ENCODE measurements around the gene ASL. TPM values are rescaled to one million over a fixed set of nuclear protein-coding genes. Genes with fewer than 3 reads are reported as not detected.
A peak's percentile ranks its signal among the peaks of the same experiment; 100 is the strongest.
"Not testable (repeated sequence)": the region's sequence is repeated elsewhere in the genome, so short reads cannot be mapped to it uniquely, and the experiment has no call there.

ASL gene
- total RNA-seq, 1 experiment from 2014 or later: 58.7 TPM

DNA sequence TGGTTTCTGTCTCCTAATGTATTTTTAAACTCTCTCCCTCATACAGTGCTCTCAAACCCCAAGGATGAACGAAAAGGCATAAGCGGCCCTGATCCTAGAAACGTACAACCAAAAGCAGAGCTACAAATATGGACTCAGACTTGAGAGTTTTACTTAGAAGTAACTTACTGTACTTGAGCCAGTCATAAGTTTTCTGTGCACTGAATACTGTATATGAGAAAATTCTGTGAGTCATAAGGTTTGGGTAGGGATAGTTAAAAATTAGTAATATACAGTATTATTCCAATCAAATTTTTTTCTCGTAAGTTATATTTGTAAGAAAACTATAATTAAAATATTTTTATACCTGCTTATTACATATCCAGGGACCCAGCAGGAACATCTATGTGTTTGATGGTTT, 5.9 kb upstream of the ASL start:
- DNase-seq (ENCODE audit: low spot score): no peak
- in situ Hi-C loops (cut with HindIII; ENCODE audit: low sequenced_read_pairs): no loop called here

DNA sequence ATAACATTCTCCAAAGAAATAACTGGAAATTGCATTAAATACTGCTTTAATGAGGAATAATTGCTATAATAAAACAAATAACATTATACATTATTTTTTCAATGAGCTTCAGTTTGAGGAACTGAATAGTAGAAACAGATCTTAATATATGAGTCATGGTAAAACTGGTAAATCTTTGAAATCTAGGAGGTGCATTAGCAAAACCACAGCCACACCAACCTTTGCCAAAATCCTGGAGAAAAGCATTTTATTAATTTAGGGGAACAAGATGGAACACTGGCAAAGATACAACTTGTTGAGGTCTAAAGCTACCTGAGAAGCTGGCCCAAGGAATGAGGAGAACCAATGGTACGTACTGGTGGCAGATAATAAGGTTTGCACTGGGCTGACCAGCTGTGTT, 5.4 kb upstream of the ASL start:
- in situ Hi-C loops (cut with HindIII; ENCODE audit: low sequenced_read_pairs): no loop called here
- DNase-seq (ENCODE audit: low spot score): no peak

DNA sequence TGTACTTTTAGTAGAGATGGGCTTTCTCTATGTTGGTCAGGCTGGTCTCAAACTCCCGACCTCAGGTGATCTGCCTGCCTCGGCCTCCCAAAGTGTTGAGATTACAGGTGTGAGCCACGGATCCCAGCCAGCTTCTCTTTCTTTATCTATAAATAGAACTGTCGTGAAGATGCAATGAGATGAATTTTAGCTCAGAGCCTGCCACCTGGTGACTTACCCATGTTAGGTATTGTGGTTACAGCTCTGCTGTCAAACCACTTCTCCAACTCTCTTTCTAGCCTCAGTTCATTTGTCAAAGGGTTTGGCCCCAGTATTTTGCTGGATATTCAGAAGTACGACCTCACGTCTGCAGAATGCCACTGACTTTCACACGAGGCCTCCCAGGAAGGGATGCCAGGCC, 3.4 kb upstream of the ASL start:
- in situ Hi-C loops (cut with HindIII; ENCODE audit: low sequenced_read_pairs); DNase-seq (ENCODE audit: low spot score): not testable (repeated sequence)

- in situ Hi-C loops (cut with HindIII; ENCODE audit: low sequenced_read_pairs): no loop called here
- no peak for DNase-seq (ENCODE audit: low spot score)
These were observed 1.1 kb downstream of the ASL start for GRCh38 chr7:66076462-66077329.

GRCh38 chr7:66078067-66078466, 2.4 kb downstream of the ASL start:
- no peak for DNase-seq (ENCODE audit: low spot score)
- in situ Hi-C loops (cut with HindIII; ENCODE audit: low sequenced_read_pairs): no loop called here

- in situ Hi-C loops (cut with HindIII; ENCODE audit: low sequenced_read_pairs): no loop called here
- DNase-seq (ENCODE audit: low spot score): no peak
These were observed 6.5 kb downstream of the ASL start for GRCh38 chr7:66082083-66082482.

GRCh38 chr7:66082886-66083415, 7.3 kb downstream of the ASL start:
- DNase-seq (ENCODE audit: low spot score): no peak
- in situ Hi-C loops (cut with HindIII; ENCODE audit: low sequenced_read_pairs): no loop called here

- in situ Hi-C loops (cut with HindIII; ENCODE audit: low sequenced_read_pairs): no loop called here
These were observed 8.1 kb downstream of the ASL start for GRCh38 chr7:66083677-66084076.

DNA sequence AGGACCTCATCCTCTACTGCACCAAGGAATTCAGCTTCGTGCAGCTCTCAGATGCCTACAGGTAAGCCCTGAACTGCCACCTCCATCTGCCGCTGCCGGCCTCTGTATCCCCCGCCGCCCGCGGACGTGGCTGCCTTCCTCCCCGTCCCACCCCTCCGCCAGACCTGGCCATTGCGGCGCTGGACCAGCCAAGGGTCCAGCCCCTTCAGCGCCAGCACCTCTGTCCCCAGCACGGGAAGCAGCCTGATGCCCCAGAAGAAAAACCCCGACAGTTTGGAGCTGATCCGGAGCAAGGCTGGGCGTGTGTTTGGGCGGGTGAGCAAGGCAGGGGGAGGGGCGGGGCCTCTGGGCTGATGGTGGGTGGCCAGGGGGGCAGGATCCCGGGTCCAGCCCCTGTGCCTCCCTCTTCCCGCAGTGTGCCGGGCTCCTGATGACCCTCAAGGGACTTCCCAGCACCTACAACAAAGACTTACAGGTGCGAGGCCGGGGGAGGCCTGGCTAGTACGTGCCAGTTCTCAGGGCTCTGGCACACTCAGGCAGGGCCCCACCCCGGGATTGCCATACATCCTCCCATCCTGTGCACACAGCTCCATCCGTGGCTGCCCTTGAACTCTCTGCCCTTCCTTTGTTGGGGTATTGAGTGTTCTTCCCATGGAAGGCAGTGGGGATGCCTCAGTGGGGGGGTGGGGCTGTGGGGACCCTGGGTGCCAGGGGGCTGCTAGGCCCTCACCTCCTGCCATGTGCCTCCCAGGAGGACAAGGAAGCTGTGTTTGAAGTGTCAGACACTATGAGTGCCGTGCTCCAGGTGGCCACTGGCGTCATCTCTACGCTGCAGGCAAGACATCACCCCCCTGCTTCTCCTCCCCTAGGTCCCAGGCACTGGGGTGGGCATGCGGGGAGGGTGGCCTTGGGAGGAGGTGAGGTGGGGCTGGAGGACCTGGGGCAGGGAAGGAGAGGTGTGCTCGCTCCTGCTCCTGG, 13.5 kb downstream of the ASL start:
- in situ Hi-C loops (cut with HindIII; ENCODE audit: low sequenced_read_pairs): no loop called here
- no peak for DNase-seq (ENCODE audit: low spot score)

More at GRCh38 chr7:66083677-66084076, 8.1 kb downstream of the ASL start:
- no peak for DNase-seq (ENCODE audit: low spot score)

- DNase-seq (ENCODE audit: low spot score): no peak
- in situ Hi-C loops (cut with HindIII; ENCODE audit: low sequenced_read_pairs): no loop called here
These were observed 17.0 kb downstream of the ASL start for GRCh38 chr7:66092654-66093053.

- in situ Hi-C loops (cut with HindIII; ENCODE audit: low sequenced_read_pairs): no loop called here
- no peak for DNase-seq (ENCODE audit: low spot score)
These were observed 19.4 kb downstream of the ASL start for GRCh38 chr7:66095010-66095409.

GRCh38 chr7:66099232-66099550, 23.6 kb downstream of the ASL start:
- in situ Hi-C loops (cut with HindIII; ENCODE audit: low sequenced_read_pairs): no loop called here
- no peak for DNase-seq (ENCODE audit: low spot score)

- in situ Hi-C loops (cut with HindIII; ENCODE audit: low sequenced_read_pairs): no loop called here
- DNase-seq (ENCODE audit: low spot score): peak; percentile 96
These were observed 24.2 kb downstream of the ASL start for GRCh38 chr7:66099551-66100407.

DNA sequence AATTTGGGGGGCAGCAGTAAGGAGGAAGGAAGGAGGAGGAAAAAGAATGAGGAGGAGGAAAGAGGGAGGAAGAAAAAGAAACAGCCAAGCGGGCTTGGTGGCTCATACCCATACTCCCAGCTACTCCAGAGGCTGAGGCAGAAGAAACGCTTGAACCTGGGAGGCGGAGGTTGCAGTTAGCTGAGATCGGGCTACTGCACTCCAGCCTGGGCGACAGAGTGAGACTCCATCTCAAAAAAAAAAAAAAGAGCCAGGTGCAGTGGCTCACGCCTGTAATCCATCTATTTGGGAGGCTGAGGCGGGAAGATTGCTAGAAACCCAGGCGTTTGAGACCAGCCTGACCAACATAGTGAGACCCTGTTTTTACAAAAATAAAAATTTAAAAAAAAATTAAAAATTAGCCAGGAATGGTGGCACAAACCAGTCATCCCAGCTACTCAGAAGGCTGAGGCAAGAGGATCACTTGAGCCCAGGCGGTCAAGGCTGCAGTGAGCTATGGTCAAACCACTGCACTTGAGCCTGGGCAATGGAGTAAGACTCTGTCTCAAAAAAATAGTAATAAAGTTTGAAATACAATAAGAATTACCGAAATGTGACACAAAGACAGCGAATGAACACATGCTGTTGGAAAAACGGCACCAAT, 24.9 kb downstream of the ASL start:
- in situ Hi-C loops (cut with HindIII; ENCODE audit: low sequenced_read_pairs): no loop called here
- DNase-seq (ENCODE audit: low spot score): no peak

GRCh38 chr7:66102168-66102567, 26.5 kb downstream of the ASL start:
- in situ Hi-C loops (cut with HindIII; ENCODE audit: low sequenced_read_pairs); DNase-seq (ENCODE audit: low spot score): not testable (repeated sequence)

GRCh38 chr7:66103994-66104393, 28.4 kb downstream of the ASL start:
- DNase-seq (ENCODE audit: low spot score); in situ Hi-C loops (cut with HindIII; ENCODE audit: low sequenced_read_pairs): not testable (repeated sequence)

DNA sequence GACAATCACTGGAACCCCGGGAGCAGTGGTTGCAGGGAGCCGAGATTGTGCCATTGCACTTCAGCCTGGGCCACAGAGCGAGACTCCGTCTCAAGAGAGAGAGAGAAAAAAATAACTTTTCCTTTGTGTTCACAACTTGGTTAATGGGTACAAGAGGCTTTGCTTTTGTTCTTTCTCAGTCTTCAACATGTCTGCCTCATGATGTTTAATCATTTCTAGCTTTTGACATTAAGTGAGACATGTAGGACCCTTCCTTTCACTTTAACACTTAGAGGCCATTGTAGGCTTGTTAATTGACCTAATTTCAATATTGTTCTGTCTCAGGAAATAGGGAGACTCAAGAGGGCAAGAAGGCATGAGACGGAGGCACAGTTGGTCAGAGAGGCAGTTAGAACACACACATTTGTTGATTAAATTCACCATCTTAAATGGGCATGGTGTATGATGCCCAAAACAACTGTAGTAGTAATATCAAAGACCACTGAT, 29.7 kb downstream of the ASL start:
- no peak for DNase-seq (ENCODE audit: low spot score)
- in situ Hi-C loops (cut with HindIII; ENCODE audit: low sequenced_read_pairs): no loop called here

DNA sequence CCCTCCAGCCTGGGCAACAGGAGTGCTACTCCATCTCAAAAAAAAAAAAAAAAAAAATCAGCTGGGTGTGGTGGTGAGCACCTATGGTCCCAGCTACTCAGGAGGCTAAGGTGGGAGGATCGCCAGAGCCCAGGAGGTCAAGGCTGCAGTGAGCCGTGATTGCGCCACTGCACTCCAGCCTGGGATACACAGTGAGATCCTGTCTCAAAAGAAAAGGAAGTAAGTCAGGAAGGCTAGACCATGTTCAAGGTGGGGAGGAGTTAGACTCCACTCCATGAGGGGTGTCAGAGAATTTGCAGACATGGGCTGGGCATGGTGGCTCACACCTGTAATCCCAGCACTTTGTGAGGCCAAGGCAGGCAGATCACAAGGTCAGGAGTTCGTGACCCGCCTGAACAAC, 32.8 kb downstream of the ASL start:
- DNase-seq (ENCODE audit: low spot score); in situ Hi-C loops (cut with HindIII; ENCODE audit: low sequenced_read_pairs): not testable (repeated sequence)

Measured in G401 (cell line).